ENCODE data around the gene AKAP13. TPM values are rescaled to one million over a fixed set of nuclear protein-coding genes. Genes with fewer than 3 reads are reported as not detected.

The AKAP13 gene
- total RNA-seq, 1 experiment from 2014 or later, result 47.3 TPM

DNA sequence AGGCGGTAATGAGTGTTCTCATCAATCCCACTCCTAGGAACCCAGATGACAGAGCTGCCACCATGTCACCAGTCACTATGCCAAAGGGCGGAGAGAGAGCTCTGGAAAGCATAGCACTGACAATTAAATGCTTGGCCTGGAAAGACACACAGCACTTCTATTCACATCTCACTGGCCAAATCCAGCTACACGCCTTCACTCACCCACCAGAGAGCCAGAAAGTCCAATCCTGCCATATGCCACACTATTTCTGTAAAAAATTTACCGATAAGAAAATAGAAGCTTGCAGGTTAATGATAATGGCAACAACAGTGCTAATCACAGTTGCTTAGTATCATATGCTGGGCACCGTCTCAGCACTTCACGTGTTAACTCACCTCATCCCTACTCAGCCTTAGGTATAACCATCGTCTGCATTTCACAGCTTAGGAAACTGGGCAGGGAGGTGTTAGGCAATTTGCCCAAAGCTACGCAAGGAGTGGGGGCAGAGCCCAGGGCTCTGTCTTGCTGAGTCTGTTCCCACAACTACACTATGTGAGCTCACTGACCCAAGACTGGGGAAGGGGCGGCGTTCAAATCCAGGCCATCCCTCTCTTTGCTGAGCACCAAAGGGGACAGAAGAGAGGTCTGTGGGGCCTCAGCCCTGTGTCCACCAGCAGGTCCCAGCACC lies 397.8 kb downstream of the AKAP13 start:
- Histone ChIP-seq H2BK5ac (ENCODE audit: insufficient read length, low read length) (no peak overlapping the region), H3K14ac (ENCODE audit: insufficient read depth, low read length) (no peak overlapping the region; the same call in 1 of the 2 replicates), H3K23ac (ENCODE audit: insufficient read length, low read depth, low read length) (no peak overlapping the region), H2AFZ (ENCODE audit: low read length) (no peak overlapping the region), H3T11ph (ENCODE audit: low read length) (no peak overlapping the region), H3K79me1 (ENCODE audit: insufficient read depth, low read depth, low read length, poor library complexity, severe bottlenecking) (peaks cover 14% of the 10 kb centered on the region), H3K18ac (ENCODE audit: insufficient read length, low read depth, low read length) (no peak overlapping the region), H3K79me2 (ENCODE audit: insufficient read depth, low read length) (peaks cover 23% of the 10 kb centered on the region), H3K23me2 (ENCODE audit: insufficient read length, low read depth, low read length, poor library complexity, severe bottlenecking) (no peaks in the 10 kb centered on the region), H3K4me1 (ENCODE audit: insufficient read depth, low read length) (no peaks in the 10 kb centered on the region; the same call in 1 of the 2 replicates), H2BK12ac (ENCODE audit: insufficient read length, low read depth, low read length) (no peak overlapping the region), H3K56ac (ENCODE audit: insufficient read length, low read depth, low read length) (no peak overlapping the region), H3K4me2 (ENCODE audit: insufficient read depth, insufficient read length, low read length) (no peak overlapping the region), H4K20me1 (ENCODE audit: control insufficient read depth, insufficient read depth, insufficient read length) (no peaks in the 10 kb centered on the region), H3K27ac (ENCODE audit: insufficient read length, low read depth, low read length) (no peak overlapping the region), H4K5ac (ENCODE audit: insufficient read length, low read depth, low read length) (no peak overlapping the region), H3K4ac (ENCODE audit: low read depth, low read length) (no peak overlapping the region), H3K9me3 (ENCODE audit: control insufficient read depth, low read depth, low read length) (no peaks in the 10 kb centered on the region), H2BK120ac (ENCODE audit: low read depth, low read length, poor library complexity, severe bottlenecking) (no peak overlapping the region), H2AK5ac (ENCODE audit: insufficient read length, low read length) (no peak overlapping the region), H4K8ac (replicated peaks; ENCODE audit: insufficient read length, low read depth, low read length) (no peak overlapping the region), H2BK20ac (ENCODE audit: low read depth, low read length, poor library complexity, severe bottlenecking) (no peak overlapping the region), H3K27me3 (ENCODE audit: insufficient read depth, low read length) (no peaks in the 10 kb centered on the region), H2BK15ac (ENCODE audit: low read depth, low read length) (no peak overlapping the region), H3K9ac (ENCODE audit: extremely low read depth, insufficient read length, low read length) (no peak overlapping the region), H4K91ac (ENCODE audit: insufficient read length, low read depth, low read length) (no peak overlapping the region)
- no CpG with 5 or more reads among the region's 10 CpGs for WGBS (ENCODE audit: extremely low coverage, insufficient read length, low lambda C conversion rate)
- H3K4me1 Mint-ChIP-seq, result peaks cover 27 to 30% of the 10 kb centered on the region in 2 experiments
- no peaks in the 10 kb centered on the region for H3K9me3 Mint-ChIP-seq
- H3K36me3 Mint-ChIP-seq (ENCODE audit: insufficient read depth in 1 of 3, low read depth in 3 of 3), result peaks cover 0 to 15% (median 3%) of the 10 kb centered on the region in 3 experiments; a peak in 6 of 7 replicates
- H3K4me3 Mint-ChIP-seq, result no peak overlapping the region
- peak overlapping the region in 1 of 3 experiments; percentile 10; a peak in 1 of 7 replicates for H3K27ac Mint-ChIP-seq
- no peak for DNase-seq
- H3K27me3 Mint-ChIP-seq (ENCODE audit: low read depth), result no peaks in the 10 kb centered on the region
- TF ChIP-seq, protein P1, sequence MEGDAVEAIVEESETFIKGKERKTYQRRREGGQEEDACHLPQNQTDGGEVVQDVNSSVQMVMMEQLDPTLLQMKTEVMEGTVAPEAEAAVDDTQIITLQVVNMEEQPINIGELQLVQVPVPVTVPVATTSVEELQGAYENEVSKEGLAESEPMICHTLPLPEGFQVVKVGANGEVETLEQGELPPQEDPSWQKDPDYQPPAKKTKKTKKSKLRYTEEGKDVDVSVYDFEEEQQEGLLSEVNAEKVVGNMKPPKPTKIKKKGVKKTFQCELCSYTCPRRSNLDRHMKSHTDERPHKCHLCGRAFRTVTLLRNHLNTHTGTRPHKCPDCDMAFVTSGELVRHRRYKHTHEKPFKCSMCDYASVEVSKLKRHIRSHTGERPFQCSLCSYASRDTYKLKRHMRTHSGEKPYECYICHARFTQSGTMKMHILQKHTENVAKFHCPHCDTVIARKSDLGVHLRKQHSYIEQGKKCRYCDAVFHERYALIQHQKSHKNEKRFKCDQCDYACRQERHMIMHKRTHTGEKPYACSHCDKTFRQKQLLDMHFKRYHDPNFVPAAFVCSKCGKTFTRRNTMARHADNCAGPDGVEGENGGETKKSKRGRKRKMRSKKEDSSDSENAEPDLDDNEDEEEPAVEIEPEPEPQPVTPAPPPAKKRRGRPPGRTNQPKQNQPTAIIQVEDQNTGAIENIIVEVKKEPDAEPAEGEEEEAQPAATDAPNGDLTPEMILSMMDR (conservative IDR thresholded peaks at IDR 0.05), result no peak
